ENCODE results near the gene NKX1-1.
"Not testable (repeated sequence)": the region's sequence is repeated elsewhere in the genome, so short reads cannot be mapped to it uniquely, and the experiment has no call there.

Gene NKX1-1

GRCh38 chr4:1406394-1406980 lies at the start of gene NKX1-1:
Gene NKX1-1 (minus strand): TSS chr4:1406442. CDS start chr4:1406442, 0 bp downstream.
- no peak for DNase-seq (ENCODE audit: low read depth in 2 of 3, low spot score in 2 of 3)

- DNase-seq (ENCODE audit: low read depth in 2 of 3, low spot score in 2 of 3), result no peak
Observed at GRCh38 chr4:1453731-1454130, 47.5 kb upstream of the NKX1-1 start.

DNA sequence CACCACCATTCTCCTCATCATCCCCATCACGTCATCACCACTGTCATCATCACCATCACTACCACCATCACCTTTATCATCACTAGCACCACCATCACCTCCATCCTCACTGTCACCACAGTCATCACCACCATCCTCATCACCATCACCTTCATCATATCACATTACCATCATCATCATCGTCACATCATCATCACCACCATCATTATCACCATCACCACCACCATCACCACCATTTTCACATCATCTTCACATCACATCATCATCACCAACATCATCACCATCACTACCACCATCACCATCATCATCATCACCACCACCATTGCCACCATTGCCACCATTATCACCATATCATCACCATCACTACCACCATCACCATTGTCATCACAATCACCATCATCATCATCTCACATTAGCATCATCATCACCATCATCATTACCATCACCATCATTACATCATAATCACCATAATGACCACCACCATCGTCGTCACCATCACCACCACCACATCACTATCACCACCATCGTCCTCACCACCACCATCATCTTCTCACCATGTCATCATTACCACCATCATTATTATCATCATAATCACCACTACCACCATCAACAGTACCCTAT lies 46.3 kb upstream of the NKX1-1 start:
- DNase-seq (ENCODE audit: low read depth in 2 of 3, low spot score in 2 of 3), result no peak

- DNase-seq (ENCODE audit: low read depth in 2 of 3, low spot score in 2 of 3), result no peak
Observed at GRCh38 chr4:1451752-1452122, 45.5 kb upstream of the NKX1-1 start.

DNA sequence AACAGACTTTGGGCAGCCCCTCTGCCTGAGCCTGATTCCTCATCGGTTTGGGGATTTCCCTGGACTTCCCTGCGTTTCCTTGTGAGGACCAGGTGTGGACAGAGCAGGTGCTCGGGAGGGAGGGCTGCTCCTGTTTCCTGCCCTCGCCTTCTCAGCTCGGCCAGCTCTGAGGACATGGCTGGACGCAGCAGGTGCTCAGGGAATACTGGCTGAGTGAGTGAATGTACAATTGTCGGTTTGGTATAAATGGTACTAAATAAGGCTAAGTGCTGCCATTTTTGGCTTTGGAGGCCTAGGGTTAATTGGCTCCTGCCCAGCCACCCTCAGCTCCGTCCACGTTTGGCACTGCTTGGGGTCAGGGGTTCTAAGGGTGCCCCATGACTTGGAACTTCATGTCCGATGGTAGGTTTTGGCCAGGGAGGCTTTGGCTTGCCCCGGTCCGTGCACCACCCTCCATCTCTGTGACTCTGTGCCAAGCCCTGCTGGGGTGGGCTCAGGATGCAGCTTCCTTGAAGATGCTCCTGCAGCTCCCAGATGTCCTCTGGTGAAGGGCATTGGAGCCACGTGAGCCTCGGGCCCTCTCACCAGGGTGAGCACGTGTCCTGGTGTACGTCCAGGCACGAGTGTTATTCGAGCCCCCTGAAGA lies 45.0 kb upstream of the NKX1-1 start:
- DNase-seq (ENCODE audit: low read depth in 2 of 3, low spot score in 2 of 3), result no peak

GRCh38 chr4:1449833-1450741 lies 43.8 kb upstream of the NKX1-1 start:
- DNase-seq (ENCODE audit: low read depth in 2 of 3, low spot score in 2 of 3), result no peak

DNA sequence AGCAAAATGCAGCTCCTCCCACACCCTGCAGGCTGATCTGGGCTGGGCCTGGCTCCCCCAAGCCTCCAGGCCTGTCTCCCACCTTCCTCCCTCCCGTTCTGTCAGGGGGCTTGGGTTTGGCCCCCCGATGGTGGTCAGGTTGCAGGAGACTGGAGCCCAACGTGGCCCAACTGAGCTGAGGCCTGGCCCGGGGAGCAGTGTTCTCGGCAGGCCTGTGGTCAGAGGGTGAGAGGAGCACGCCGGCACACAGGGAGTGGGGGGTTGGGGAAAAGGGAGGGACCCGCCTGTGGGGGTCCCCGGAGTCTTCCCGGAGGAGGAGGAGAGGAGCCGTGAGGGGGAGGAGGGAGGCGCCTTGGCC lies 43.2 kb upstream of the NKX1-1 start:
- DNase-seq (ENCODE audit: low read depth in 2 of 3, low spot score in 2 of 3), result no peak

- no peak for DNase-seq (ENCODE audit: low read depth in 2 of 3, low spot score in 2 of 3)
Observed at GRCh38 chr4:1448589-1449420, 42.6 kb upstream of the NKX1-1 start.

- no peak for DNase-seq (ENCODE audit: low read depth in 2 of 3, low spot score in 2 of 3)
Observed at GRCh38 chr4:1447676-1448588, 41.7 kb upstream of the NKX1-1 start.

- DNase-seq (ENCODE audit: low read depth in 2 of 3, low spot score in 2 of 3), result no peak
Observed at GRCh38 chr4:1446502-1447386, 40.5 kb upstream of the NKX1-1 start.

DNA sequence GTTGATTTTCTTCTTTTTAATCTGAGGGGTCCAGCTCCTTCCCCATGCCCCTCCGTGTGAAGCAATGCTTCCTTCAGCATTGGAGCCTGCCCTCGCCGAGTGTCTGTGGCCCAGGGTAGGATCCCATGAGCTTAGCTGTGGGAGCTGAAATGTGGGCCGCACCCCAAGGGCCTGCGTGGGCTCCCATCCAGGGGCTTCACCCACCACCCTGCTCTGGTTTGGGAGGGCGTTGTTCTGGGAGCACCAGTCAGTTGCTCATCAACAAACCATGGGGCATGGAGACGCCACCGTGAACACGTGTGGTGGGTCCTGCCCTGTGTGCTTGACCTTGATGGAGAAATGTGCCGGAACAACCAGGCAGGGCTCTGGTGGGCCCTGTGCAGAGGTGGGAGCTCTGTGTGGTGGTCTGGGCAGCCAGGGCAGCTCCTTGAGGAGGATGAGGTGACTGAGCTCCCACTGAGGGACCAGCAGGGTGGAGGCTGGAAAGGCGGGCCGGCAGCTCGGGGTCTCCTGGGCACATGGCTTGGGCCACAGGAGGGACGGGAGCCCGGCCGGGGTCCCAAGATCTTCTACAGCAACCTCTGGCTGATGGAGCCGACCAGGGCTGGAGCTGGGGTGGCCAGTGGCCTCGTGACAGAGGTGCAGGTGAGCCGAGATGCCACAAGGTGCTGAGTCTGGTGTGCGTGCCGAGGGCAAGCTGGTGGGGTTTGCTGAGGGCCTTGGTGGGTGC lies 39.6 kb upstream of the NKX1-1 start:
- no peak for DNase-seq (ENCODE audit: low read depth in 2 of 3, low spot score in 2 of 3)

- not testable (repeated sequence) for DNase-seq (ENCODE audit: low read depth in 2 of 3, low spot score in 2 of 3)
Observed at GRCh38 chr4:1443688-1444172, 37.5 kb upstream of the NKX1-1 start.

- no peak for DNase-seq (ENCODE audit: low read depth in 2 of 3, low spot score in 2 of 3)
Observed at GRCh38 chr4:1427010-1427409, 20.8 kb upstream of the NKX1-1 start.

- DNase-seq (ENCODE audit: low read depth in 2 of 3, low spot score in 2 of 3), result no peak
Observed at GRCh38 chr4:1421657-1422056, 15.4 kb upstream of the NKX1-1 start.

DNA sequence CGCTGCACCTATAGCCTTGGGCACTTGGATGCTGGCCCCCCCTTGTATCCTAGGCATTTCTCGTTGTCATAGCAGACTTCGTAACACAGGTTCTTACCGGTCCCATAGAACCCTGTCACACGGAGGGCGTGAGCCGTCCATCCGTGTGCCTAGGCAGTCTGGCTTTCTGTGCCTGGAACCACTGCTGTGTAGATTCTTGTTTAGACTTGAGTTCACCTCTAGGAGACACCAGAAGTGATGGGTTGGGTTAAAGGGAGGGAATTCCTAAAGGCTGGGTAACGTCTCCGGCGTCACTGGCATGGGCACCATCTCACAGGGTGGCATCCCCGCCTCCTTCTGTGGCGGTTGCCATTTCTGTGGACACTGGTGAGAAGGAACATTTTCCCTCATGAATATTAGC lies 13.5 kb upstream of the NKX1-1 start:
- DNase-seq (ENCODE audit: low read depth in 2 of 3, low spot score in 2 of 3), result no peak

- no peak for DNase-seq (ENCODE audit: low read depth in 2 of 3, low spot score in 2 of 3)
Observed at GRCh38 chr4:1418494-1419285, 12.4 kb upstream of the NKX1-1 start.
